Kidney tubule cell (primary cell): Measurements from ENCODE around the gene USP13.
"Not testable (repeated sequence)": the region's sequence is repeated elsewhere in the genome, so short reads cannot be mapped to it uniquely, and the experiment has no call there.

Source experiments
- DNase-seq: peaks from one replicate; pipeline ENCODE4 v3.0.0-alpha.2; 2018; ENCODE audit warnings: low spot score

USP13 gene

GRCh38 chr3:179734497-179735281 lies 81.8 kb downstream of the USP13 start:
- DNase-seq: peak; percentile 42

GRCh38 chr3:179735321-179735720 lies 82.5 kb downstream of the USP13 start:
- no peak for DNase-seq

- DNase-seq: no peak
These were observed 86.2 kb downstream of the USP13 start for GRCh38 chr3:179738998-179739397.

GRCh38 chr3:179739816-179740594 lies 87.2 kb downstream of the USP13 start:
- DNase-seq: no peak

GRCh38 chr3:179743913-179744312 lies 91.1 kb downstream of the USP13 start:
- no peak for DNase-seq

GRCh38 chr3:179744667-179745066 lies 91.8 kb downstream of the USP13 start:
- DNase-seq: no peak

- no peak for DNase-seq
These were observed 92.2 kb downstream of the USP13 start for GRCh38 chr3:179745079-179745478.

- no peak for DNase-seq
These were observed 92.9 kb downstream of the USP13 start for GRCh38 chr3:179745716-179746115.

GRCh38 chr3:179750720-179751328 lies 98.0 kb downstream of the USP13 start:
- DNase-seq: peak; percentile 29

- DNase-seq: peak; percentile 35
These were observed 108.1 kb downstream of the USP13 start for GRCh38 chr3:179760944-179761343.

GRCh38 chr3:179765396-179765795 lies 112.6 kb downstream of the USP13 start:
- peak; percentile 25 for DNase-seq

GRCh38 chr3:179766416-179767133 lies 113.7 kb downstream of the USP13 start:
- no peak for DNase-seq

GRCh38 chr3:179768080-179768479 lies 115.2 kb downstream of the USP13 start:
- DNase-seq: peak; percentile 87

GRCh38 chr3:179769411-179770247 lies 116.8 kb downstream of the USP13 start:
- DNase-seq: peak; percentile 29

GRCh38 chr3:179771797-179772196 lies 119.0 kb downstream of the USP13 start:
- peak; percentile 67 for DNase-seq

- no peak for DNase-seq
These were observed 119.5 kb downstream of the USP13 start for GRCh38 chr3:179772297-179772696.

- DNase-seq: no peak
These were observed 122.7 kb downstream of the USP13 start for GRCh38 chr3:179775416-179776122.

- not testable (repeated sequence) for DNase-seq
These were observed 130.0 kb downstream of the USP13 start for GRCh38 chr3:179782841-179783240.

- no peak for DNase-seq
These were observed 136.2 kb downstream of the USP13 start for GRCh38 chr3:179788996-179789395.

- DNase-seq: no peak
These were observed 139.0 kb downstream of the USP13 start for GRCh38 chr3:179791793-179792192.

- DNase-seq: no peak
These were observed 141.5 kb downstream of the USP13 start for GRCh38 chr3:179794355-179794754.
